Posterior cingulate gyrus (tissue), 11 donors: Measurements from ENCODE around the gene TBX2.
"Not testable (repeated sequence)": the region's sequence is repeated elsewhere in the genome, so short reads cannot be mapped to it uniquely, and the experiment has no call there.

Experiments used
- DNase-seq, 10 donors: peaks; one replicate each; pipeline versions ENCODE4 v3.0.0 to v3.0.0-alpha.2; 2020 to 2021; ENCODE audit warnings: mixed read lengths in 3 of 10
- intact Hi-C: fragments of 100-400 bp; cut with DNase I; formaldehyde crosslinking; loops from one replicate; pipeline ENCODE4 v1.15.1; 2023

The TBX2 gene

DNA sequence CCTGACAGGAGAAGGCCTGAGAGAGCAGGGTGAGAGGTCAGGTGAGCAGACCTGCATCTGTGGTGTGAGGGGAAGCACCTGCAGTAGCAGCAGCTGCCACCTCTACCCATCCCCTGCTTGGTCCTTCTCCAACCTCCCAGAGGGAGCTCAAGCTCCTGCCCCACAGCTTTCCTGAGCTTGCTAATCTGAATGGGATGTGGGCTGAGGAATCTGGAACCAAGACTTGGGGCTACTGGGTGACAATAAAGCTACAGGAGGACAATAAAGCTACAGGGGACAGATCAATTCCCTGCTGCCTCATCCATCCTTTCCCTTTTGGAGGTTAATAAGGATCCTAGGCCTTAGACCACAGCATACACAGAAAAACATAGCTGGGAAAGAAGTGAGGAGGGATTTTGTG lies 47.7 kb downstream of the TBX2 start:
- no peak for DNase-seq
- intact Hi-C loops = no loop called here

- intact Hi-C loops = no loop called here
- no peak for DNase-seq
Measured at GRCh38 chr17:61448042-61448441, 48.4 kb downstream of the TBX2 start.

- DNase-seq, intact Hi-C loops: not testable (repeated sequence)
Measured at GRCh38 chr17:61449140-61449539, 49.5 kb downstream of the TBX2 start.

DNA sequence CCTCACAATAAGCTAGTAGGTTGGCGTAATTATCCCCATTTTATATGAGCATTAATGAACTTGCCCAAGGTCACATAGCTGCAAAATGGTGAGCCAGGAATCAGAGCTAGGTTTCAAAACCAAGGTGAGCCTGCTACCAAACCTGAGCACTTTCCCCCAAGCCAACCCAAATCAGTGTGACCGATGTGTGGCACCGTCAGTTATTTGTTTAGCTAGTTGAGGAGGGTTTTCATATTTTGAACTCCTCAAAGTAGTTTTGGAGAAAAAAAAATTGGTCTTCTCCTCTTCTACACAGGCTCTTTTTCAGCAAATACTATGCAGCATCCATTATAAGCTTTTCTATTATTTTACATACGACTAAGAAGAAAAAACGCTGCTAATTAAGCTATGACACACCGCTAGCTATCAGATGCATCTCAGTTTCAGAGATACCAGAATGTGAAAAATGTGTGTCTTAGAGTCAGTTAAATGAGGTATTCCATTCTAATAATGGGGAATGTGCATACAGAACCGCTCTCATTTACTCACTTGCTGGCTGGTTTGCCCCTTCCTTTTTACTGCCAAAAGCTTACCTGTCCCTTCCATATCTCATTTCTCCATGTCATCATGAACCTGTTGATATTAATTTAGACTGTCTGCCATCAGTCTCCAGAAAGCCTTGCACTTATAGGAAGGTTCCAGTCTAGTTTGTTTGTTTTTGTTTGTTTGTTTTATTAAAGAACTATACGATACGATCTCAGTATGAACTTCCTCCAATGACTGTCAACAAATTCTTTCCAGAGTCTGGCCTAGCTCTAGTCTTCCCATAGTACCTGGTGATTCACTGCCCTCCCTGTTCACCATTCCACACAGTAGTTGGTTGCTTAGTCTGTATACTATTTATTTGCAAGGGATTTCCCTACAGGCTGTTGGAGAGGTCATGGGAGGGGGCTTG lies 50.3 kb downstream of the TBX2 start:
- intact Hi-C loops = no loop called here
- no peak for DNase-seq

DNA sequence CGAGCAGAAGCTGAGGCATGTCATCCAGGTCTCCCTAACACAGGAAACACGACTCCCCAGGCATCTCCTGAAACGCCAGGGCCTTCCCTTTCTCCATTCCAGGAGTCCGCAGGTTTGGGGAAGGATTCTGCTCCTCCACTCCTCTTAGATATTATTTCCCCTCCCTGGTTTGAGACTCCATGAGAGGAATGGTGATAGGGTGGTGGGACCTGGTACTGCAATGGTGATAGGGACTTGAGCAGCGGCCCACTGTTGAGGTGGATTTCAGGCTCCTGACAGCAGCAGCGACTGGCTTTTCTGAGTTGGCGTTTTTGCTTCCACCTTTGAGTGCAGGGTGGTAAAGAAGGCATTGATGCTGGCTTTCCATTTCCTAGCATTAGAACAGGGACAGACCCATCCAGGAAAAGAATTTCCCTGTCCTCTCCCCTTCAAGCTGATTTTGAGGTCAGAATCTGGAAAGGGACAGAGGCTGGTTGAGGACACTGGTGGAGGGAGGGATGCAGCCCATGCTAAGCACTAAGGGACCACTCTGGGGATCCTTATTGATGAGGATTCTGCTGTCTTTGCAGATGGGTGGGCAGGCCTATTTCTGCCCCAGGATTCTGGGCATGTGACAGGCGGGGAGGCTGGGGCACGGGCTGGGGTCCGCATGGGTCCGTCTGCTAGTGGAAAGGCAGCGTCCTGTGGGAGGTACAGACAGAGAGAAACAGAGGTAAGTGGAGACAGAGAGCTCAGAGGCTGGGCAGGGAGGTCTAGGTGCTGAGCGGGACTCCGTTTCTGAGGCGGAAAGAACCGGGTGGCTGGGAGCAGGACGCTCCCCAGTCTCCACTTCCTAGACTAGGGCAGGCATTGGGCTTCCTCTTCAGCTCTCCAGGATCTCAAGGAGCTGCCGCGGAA lies 51.2 kb downstream of the TBX2 start:
- intact Hi-C loops = no loop called here
- no peak for DNase-seq

DNA sequence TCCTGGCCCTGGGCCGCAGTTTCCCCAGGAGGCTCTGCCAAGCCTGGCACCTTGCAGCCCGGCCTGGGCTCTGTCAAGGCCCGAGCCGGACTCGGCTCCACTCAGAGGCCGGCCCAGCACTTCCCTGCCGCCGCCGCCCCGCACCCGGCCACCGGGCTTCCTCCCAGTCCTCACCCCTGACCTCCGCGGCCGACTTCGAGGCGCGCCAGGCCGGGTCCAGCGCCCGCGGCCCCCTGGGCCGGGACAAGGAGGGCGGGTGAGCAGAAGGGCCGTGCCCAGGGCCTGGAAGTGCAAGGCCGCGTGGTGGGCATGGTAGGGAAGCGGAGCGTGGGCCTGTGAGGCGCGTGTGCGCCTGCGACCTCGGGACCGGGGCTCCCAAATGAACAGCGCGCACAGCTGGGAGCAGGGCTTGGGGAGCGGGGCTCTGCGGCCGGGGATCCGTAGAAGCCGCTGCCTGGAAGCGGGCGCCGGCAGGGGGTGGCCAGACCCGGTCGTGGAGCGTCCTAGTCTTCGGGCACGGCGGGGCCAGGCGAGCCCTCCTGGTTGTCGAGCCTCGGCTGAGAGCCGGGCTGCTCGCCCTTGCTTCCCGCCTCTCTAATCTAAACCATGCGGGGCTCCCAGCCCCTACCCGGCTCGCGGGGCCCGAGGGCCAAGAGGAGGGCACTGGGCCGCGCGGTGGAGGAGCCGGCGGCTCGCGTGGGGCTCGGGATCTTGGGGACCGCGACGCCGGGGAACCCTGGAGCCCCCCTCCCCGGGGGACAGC lies 52.1 kb downstream of the TBX2 start:
- DNase-seq = peak in 1 of 10 donors; percentile 55
- intact Hi-C loops = no loop called here

GRCh38 chr17:61452301-61453290 lies 53.0 kb downstream of the TBX2 start, which contains the start of gene TBX4:
TSS of gene TBX4 (plus strand) at chr17:61452422. CDS start at chr17:61456491, 4,069 bp downstream.
- peak in 1 of 10 donors; percentile 76 for DNase-seq
- intact Hi-C loops = no loop called here

GRCh38 chr17:61453566-61454380 lies 54.1 kb downstream of the TBX2 start:
- intact Hi-C loops = no loop called here
- no peak for DNase-seq

DNA sequence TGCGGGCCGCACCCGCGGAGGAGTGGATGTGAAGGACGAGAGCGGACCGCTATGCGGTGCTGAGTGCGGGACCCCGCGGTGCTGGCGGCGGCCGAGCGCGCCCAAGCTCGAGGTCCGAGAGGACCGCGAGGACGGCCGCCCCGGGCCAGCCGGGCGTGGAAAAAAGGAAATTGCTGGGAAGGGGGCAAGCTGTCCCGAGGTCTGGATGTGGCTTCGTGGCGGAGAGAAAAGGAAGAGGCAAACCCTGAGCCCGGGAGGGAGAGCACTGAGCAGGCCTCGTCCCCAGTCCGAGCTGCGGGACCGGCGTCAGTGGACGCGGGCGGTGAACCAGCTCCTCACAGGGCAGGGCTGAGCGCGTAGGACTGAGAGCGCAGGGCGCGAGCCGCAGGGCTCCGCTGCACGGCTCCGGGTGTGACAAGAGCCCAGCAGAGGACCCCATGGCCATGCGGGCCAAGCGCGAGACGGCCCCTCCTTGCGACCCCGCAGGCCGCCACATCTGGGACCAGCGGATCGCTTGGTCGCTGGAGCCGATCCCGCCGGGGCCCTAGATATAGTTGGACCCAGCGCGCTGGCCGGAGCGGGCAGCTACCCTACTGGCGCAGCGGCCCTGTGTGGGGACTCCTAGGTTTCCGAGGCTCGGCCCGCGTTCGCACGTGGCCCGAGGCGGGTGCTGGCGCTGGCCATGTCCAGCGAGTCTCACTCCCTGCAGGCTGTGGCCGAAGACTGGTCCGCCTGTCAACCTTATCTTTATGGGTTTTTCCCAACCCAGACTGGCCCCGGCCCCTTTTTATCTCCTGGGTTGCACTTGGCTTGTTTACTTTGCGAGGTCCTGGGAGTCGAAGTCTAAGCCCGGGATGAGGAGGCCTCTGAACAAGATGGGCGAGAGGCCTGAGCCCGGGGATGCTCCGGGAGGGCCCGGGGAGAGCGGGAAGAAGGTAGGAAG lies 55.0 kb downstream of the TBX2 start:
- intact Hi-C loops = no loop called here
- peak in 1 of 10 donors; percentile 72 for DNase-seq

- DNase-seq = peak in 1 of 10 donors; percentile 58
- intact Hi-C loops = no loop called here
Measured at GRCh38 chr17:61455324-61456060, 55.8 kb downstream of the TBX2 start.

DNA sequence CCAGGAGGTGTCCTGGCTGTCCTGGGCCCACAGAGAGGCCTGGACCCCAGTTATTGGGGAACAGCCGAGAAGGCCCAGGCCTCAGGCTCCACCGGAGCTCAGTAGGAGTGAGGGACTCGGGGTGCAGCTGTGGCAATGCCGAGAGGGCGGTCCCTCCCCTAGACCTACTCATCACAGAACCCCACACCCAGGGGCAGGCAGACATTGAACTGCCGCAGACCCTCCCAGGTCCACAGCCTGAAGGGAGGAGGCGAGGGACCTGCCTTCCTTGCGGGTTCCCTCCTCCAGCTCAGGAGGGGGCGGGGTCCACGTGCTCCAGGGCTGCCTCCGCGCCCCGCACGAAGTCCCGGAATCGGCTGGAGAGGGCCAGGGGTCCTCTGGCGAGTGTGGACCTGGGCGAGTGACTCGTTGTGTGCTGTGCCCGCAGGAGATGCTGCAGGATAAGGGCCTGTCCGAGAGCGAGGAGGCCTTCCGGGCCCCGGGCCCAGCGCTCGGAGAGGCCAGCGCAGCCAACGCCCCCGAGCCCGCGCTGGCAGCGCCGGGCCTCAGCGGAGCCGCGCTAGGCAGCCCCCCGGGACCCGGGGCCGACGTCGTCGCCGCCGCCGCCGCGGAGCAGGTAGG lies 56.5 kb downstream of the TBX2 start:
- intact Hi-C loops = no loop called here

GRCh38 chr17:61456688-61457225 lies 57.1 kb downstream of the TBX2 start:
- peak in 2 of 10 donors; percentile 41 to 73 for DNase-seq
- intact Hi-C loops = no loop called here

More for the DNA sequence above, 56.5 kb downstream of the TBX2 start:
- DNase-seq = peak in 2 of 10 donors; percentile 36 to 61

GRCh38 chr17:61457226-61457983 lies 57.8 kb downstream of the TBX2 start:
- DNase-seq = peak in 1 of 10 donors; percentile 31
- intact Hi-C loops = no loop called here

- intact Hi-C loops = no loop called here
- peak in 1 of 10 donors; percentile 17 for DNase-seq
Measured at GRCh38 chr17:61458000-61458399, 58.4 kb downstream of the TBX2 start.
